ENCODE results near the gene NCMAP.

The NCMAP gene

DNA sequence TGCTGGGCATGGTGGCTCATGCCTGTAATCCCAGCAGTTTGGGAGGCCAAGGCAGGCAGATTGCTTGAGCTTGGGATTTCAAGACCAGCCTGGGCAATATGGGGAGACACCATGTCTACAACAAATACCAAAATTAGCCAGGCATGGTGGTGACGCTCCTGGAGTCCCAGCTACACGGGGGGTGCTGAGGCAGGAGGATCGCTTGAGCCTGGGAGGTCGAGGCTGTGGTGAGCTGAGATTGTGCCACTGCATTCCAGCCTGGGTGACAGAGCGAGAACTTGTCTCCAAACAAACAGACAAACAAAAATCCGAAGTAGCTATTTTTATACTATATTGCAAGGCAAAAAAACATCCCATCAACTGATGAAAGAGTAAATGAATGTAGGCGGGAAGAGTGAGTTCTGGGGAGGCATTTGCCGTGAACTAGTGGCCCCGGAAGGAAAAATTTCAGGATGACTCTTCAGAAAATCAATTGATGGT lies 40.6 kb downstream of the NCMAP start:
- Histone ChIP-seq H3K4me3 (ENCODE audit: low read length) (no peak overlapping the region), H3K36me3 (ENCODE audit: insufficient read depth, low read length) (no peaks in the 10 kb centered on the region), H3K4me1 (ENCODE audit: insufficient read depth, low read length) (no peaks in the 10 kb centered on the region), H3K27me3 (ENCODE audit: insufficient read depth, low read length) (no peaks in the 10 kb centered on the region), H3K27ac (ENCODE audit: low read depth, low read length) (no peak overlapping the region), H3K9me3 (ENCODE audit: insufficient read depth, low read depth, low read length) (no peaks in the 10 kb centered on the region), H3K9ac (ENCODE audit: low read depth, low read length) (no peak overlapping the region)
- 92% methylated on average over 8 of the region's 9 CpGs for WGBS

GRCh38 chr1:24599265-24599664 lies 43.4 kb downstream of the NCMAP start:
- Histone ChIP-seq H3K4me1 (ENCODE audit: insufficient read depth, low read length) (no peaks in the 10 kb centered on the region), H3K27me3 (ENCODE audit: insufficient read depth, low read length) (no peaks in the 10 kb centered on the region), H3K9ac (ENCODE audit: low read depth, low read length) (no peak overlapping the region), H3K4me3 (ENCODE audit: low read length) (no peak overlapping the region), H3K9me3 (ENCODE audit: insufficient read depth, low read depth, low read length) (no peaks in the 10 kb centered on the region), H3K27ac (ENCODE audit: low read depth, low read length) (no peak overlapping the region), H3K36me3 (ENCODE audit: insufficient read depth, low read length) (no peaks in the 10 kb centered on the region)
- 93% methylated on average over 3 of the region's 3 CpGs for WGBS

DNA sequence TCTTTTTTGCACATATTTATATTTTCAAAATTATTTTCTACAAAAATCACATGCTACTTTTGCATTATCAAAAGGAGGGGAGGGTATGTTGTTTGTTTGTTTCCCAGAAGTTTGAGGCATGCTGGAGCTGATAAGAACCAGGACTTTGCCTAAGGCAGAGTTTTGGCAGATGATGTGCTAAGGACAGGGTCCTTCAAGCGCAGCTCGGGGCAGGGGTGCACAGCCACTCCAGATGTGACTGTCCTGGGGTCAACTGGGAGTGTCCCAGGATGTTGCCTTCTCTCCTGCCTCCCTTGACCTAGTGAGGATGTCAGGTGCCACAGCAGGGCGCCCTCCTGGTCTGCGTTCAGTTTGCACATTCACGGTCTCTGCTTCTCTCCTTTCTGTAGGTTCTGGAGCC lies 44.7 kb downstream of the NCMAP start:
- Histone ChIP-seq H3K4me1 (ENCODE audit: insufficient read depth, low read length) (no peaks in the 10 kb centered on the region), H3K9me3 (ENCODE audit: insufficient read depth, low read depth, low read length) (no peaks in the 10 kb centered on the region), H3K9ac (ENCODE audit: low read depth, low read length) (no peak overlapping the region), H3K27me3 (ENCODE audit: insufficient read depth, low read length) (no peaks in the 10 kb centered on the region), H3K27ac (ENCODE audit: low read depth, low read length) (no peak overlapping the region), H3K36me3 (ENCODE audit: insufficient read depth, low read length) (no peaks in the 10 kb centered on the region), H3K4me3 (ENCODE audit: low read length) (no peak overlapping the region)
- 79% methylated on average over 5 of the region's 5 CpGs for WGBS

- H3K36me3 ChIP-seq (ENCODE audit: insufficient read depth, low read length), result no peaks in the 10 kb centered on the region
- H3K27ac ChIP-seq (ENCODE audit: low read depth, low read length), result no peak overlapping the region
- no peak overlapping the region for H3K9ac ChIP-seq (ENCODE audit: low read depth, low read length)
- H3K27me3 ChIP-seq (ENCODE audit: insufficient read depth, low read length), result peaks cover 3% of the 10 kb centered on the region; the same call in 1 of the 2 replicates
- 92% methylated on average over 19 of the region's 19 CpGs for WGBS
- H3K4me1 ChIP-seq (ENCODE audit: insufficient read depth, low read length), result no peaks in the 10 kb centered on the region
- H3K4me3 ChIP-seq (ENCODE audit: low read length), result no peak overlapping the region
- H3K9me3 ChIP-seq (ENCODE audit: insufficient read depth, low read depth, low read length), result no peaks in the 10 kb centered on the region
Measured at GRCh38 chr1:24605534-24606295, 49.8 kb downstream of the NCMAP start.

GRCh38 chr1:24606296-24606605 lies 50.4 kb downstream of the NCMAP start:
- H3K4me1 ChIP-seq (ENCODE audit: insufficient read depth, low read length), result no peaks in the 10 kb centered on the region
- H3K27ac ChIP-seq (ENCODE audit: low read depth, low read length), result no peak overlapping the region
- 85% methylated on average over 3 of the region's 3 CpGs for WGBS
- no peak overlapping the region for H3K9ac ChIP-seq (ENCODE audit: low read depth, low read length)
- no peak overlapping the region for H3K4me3 ChIP-seq (ENCODE audit: low read length)
- H3K36me3 ChIP-seq (ENCODE audit: insufficient read depth, low read length), result no peaks in the 10 kb centered on the region
- H3K27me3 ChIP-seq (ENCODE audit: insufficient read depth, low read length), result peaks cover 3% of the 10 kb centered on the region; the same call in 1 of the 2 replicates
- H3K9me3 ChIP-seq (ENCODE audit: insufficient read depth, low read depth, low read length), result no peaks in the 10 kb centered on the region

DNA sequence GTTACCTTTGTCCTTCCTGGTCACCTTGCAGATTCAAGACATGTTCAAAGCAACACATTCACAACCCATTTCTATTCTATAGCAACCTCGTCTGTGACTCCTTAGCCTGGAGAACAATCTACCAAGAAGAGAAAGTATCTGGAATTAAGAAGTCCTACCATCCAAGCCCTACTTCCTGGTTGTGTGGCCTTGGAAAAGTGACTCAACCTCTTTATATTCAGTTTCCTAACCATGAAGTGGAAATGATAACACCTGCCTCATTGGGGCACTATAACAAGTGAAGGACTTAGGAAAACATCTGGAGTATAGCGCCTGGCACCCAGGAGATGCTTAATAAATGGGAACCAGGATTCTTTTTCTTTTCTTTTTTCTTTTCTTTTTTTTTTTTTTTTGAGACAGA lies 50.7 kb downstream of the NCMAP start:
- H3K9ac ChIP-seq (ENCODE audit: low read depth, low read length), result no peak overlapping the region

DNA sequence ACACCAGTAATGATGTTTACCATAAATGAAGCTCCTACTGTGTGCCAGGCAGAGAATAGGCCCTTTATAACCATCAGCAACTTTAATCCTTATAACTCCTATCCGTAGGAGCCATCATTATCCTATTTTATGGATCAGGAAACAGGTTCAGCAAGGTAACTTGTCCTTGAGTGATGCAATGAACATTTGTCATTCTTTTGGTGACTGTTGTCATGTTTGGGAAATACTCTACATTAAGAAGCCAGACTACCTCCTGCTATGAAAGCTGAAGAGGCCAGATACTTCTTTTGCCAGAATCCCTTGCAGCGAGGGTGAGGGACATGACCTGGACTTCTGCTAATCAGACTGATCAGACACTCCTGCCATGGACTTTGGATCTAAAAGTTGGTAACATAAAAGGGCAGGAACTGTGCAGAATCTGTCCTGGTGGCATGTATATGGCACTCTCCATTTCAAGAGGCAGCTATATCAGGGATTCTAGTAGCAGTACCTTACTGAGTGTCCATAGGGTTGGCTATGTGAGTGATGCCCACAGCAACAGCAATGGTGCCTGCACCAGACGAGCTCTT lies 54.1 kb downstream of the NCMAP start:
- no peak overlapping the region for H3K9ac ChIP-seq (ENCODE audit: low read depth, low read length)
- 85% methylated on average over 3 of the region's 3 CpGs for WGBS

More for the DNA sequence above, 50.7 kb downstream of the NCMAP start:
- H3K27me3 ChIP-seq (ENCODE audit: insufficient read depth, low read length), result peaks cover 3% of the 10 kb centered on the region; the same call in 1 of the 2 replicates
- 93% methylated on average over 2 of the region's 2 CpGs for WGBS
- H3K27ac ChIP-seq (ENCODE audit: low read depth, low read length), result no peak overlapping the region
- no peak overlapping the region for H3K4me3 ChIP-seq (ENCODE audit: low read length)
- H3K4me1 ChIP-seq (ENCODE audit: insufficient read depth, low read length), result no peaks in the 10 kb centered on the region
- no peaks in the 10 kb centered on the region for H3K36me3 ChIP-seq (ENCODE audit: insufficient read depth, low read length)
- no peaks in the 10 kb centered on the region for H3K9me3 ChIP-seq (ENCODE audit: insufficient read depth, low read depth, low read length)

GRCh38 chr1:24619376-24619775 lies 63.5 kb downstream of the NCMAP start:
- Histone ChIP-seq H3K27me3 (ENCODE audit: insufficient read depth, low read length) (no peaks in the 10 kb centered on the region), H3K4me1 (ENCODE audit: insufficient read depth, low read length) (peaks cover 6% of the 10 kb centered on the region; the same call in 1 of the 2 replicates), H3K27ac (ENCODE audit: low read depth, low read length) (no peak overlapping the region), H3K4me3 (ENCODE audit: low read length) (no peak overlapping the region), H3K9me3 (ENCODE audit: insufficient read depth, low read depth, low read length) (no peaks in the 10 kb centered on the region), H3K9ac (ENCODE audit: low read depth, low read length) (no peak overlapping the region), H3K36me3 (ENCODE audit: insufficient read depth, low read length) (no peaks in the 10 kb centered on the region)
- WGBS, result 88% methylated on average over 5 of the region's 5 CpGs

More for the DNA sequence above, 54.1 kb downstream of the NCMAP start:
- H3K4me3 ChIP-seq (ENCODE audit: low read length), result no peak overlapping the region
- no peaks in the 10 kb centered on the region for H3K36me3 ChIP-seq (ENCODE audit: insufficient read depth, low read length)
- H3K27ac ChIP-seq (ENCODE audit: low read depth, low read length), result no peak overlapping the region
- H3K9me3 ChIP-seq (ENCODE audit: insufficient read depth, low read depth, low read length), result no peaks in the 10 kb centered on the region
- H3K4me1 ChIP-seq (ENCODE audit: insufficient read depth, low read length), result no peaks in the 10 kb centered on the region
- peaks cover 3% of the 10 kb centered on the region; the same call in 1 of the 2 replicates for H3K27me3 ChIP-seq (ENCODE audit: insufficient read depth, low read length)

- no peaks in the 10 kb centered on the region for H3K36me3 ChIP-seq (ENCODE audit: insufficient read depth, low read length)
- H3K4me1 ChIP-seq (ENCODE audit: insufficient read depth, low read length), result peaks cover 6% of the 10 kb centered on the region; the same call in 1 of the 2 replicates
- H3K27me3 ChIP-seq (ENCODE audit: insufficient read depth, low read length), result no peaks in the 10 kb centered on the region
- 87% methylated on average over 5 of the region's 5 CpGs for WGBS
- no peak overlapping the region for H3K9ac ChIP-seq (ENCODE audit: low read depth, low read length)
- H3K9me3 ChIP-seq (ENCODE audit: insufficient read depth, low read depth, low read length), result no peaks in the 10 kb centered on the region
- no peak overlapping the region for H3K4me3 ChIP-seq (ENCODE audit: low read length)
- no peak overlapping the region for H3K27ac ChIP-seq (ENCODE audit: low read depth, low read length)
Measured at GRCh38 chr1:24620678-24621077, 64.8 kb downstream of the NCMAP start.

DNA sequence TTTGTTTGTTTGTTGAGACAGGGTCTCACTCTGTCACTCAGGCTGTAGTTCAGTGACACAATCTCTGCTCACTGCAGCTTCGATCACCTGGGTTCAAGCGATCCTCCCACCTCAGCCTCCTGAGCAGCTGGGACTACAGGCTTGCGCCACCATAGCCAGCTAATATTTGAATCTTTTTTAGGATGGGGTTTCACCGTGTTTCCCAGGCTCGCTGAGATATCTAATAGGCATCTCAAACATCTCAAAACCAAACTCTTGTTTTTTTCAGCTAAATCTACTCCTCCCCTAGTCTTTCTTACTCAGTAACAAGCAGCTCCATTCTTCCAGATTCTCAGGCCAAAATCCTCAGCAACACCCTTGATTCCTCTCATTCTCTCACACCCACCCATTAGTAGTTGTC lies 65.2 kb downstream of the NCMAP start:
- WGBS, result 86% methylated on average over 5 of the region's 5 CpGs
- Histone ChIP-seq H3K27ac (ENCODE audit: low read depth, low read length) (no peak overlapping the region), H3K4me3 (ENCODE audit: low read length) (no peak overlapping the region), H3K27me3 (ENCODE audit: insufficient read depth, low read length) (no peaks in the 10 kb centered on the region), H3K9ac (ENCODE audit: low read depth, low read length) (no peak overlapping the region), H3K36me3 (ENCODE audit: insufficient read depth, low read length) (no peaks in the 10 kb centered on the region), H3K4me1 (ENCODE audit: insufficient read depth, low read length) (peaks cover 6% of the 10 kb centered on the region; the same call in 1 of the 2 replicates), H3K9me3 (ENCODE audit: insufficient read depth, low read depth, low read length) (no peaks in the 10 kb centered on the region)

DNA sequence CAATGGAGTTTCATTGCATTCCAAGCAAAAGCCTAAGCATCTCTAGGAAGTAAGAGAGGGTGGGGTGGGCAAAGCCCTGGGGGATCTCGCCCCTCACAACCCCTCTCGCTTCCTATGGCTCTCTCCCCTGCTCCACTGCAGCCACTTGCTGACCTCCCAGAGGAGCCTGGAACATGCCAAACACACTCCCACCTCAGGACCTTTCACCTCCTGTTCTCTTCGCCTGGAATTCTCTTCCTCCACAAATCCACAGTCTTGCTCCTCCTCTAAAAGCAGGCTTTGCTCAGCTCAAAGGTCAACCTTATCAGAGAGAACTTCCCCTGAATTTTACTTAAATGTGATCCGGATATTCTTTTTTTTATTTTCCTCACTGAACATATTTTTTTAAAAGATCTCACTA lies 66.3 kb downstream of the NCMAP start:
- Histone ChIP-seq H3K27me3 (ENCODE audit: insufficient read depth, low read length) (no peaks in the 10 kb centered on the region), H3K4me1 (ENCODE audit: insufficient read depth, low read length) (peaks cover 6% of the 10 kb centered on the region; the same call in 1 of the 2 replicates), H3K9me3 (ENCODE audit: insufficient read depth, low read depth, low read length) (no peaks in the 10 kb centered on the region), H3K36me3 (ENCODE audit: insufficient read depth, low read length) (no peaks in the 10 kb centered on the region), H3K27ac (ENCODE audit: low read depth, low read length) (no peak overlapping the region), H3K4me3 (ENCODE audit: low read length) (no peak overlapping the region), H3K9ac (ENCODE audit: low read depth, low read length) (no peak overlapping the region)
- WGBS, result 85% methylated on average over 3 of the region's 4 CpGs

Measured in HUES64 (cell line).